ENCODE results near the gene SH2B2. TPM values are rescaled to one million over a fixed set of nuclear protein-coding genes. Genes with fewer than 3 reads are reported as not detected.

Gene SH2B2
- total RNA-seq = 10 to 100 TPM; 32.7 to 62.0 (median 43.5) TPM

DNA sequence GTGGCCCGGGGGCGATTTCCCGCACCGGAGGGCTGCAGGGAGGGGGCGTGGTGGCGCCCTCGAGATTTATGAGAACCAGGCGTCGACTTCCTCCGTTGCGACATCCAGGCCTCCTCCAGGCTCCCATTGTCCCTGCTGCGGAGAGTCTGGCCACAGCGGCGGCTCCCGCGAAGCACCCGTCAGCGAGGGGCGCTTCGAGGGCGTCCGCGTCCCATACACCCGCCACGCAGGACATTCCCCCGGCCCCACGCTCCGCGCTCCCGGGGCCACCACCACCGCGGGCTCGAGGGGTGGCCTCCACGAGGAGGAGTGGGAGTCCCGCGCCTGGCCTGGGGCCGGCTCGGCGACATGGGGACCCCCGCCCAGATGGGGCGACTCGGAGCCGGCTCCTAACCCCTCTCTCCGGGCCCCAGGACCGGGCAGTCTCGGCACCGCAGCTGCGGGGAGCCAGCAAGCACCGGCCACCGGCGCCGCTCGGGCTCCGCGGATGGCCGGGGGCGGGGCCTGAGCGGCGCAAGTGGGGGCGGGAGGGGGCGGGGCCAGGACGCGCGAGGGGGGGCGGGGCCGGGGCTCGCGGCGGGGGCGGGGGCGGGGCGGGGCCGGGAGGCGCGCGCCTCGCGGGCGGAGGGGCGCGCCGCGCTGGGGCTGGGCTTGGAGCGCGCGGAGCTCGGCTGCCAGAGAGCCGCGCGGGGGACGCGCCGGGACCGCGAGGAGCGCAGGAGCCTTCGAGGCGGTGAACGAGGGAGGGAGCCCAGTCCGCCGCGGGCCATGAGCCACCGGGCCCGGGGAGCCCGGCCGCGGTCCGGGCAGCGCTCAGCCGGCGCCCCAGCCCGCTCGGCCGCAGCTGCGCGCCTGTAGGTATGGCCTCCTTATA is at the start of gene SH2B2:
Gene SH2B2 (plus strand): TSS at position 632 of the 874 bp plus-strand sequence. CDS start 13,683 bp downstream, outside the sequence.
- Histone ChIP-seq H3K4me1 (peaks cover 27 to 30% of the 10 kb centered on the region in 2 donors), H3K27me3 (no peaks in the 10 kb centered on the region), H3K36me3 (no peaks in the 10 kb centered on the region), H3K27ac (peak within 1 kb of the TSS; percentile 83 to 94 (median 90)), H3K9me3 (no peaks in the 10 kb centered on the region), H3K4me3 (peak within 1 kb of the TSS; percentile 88 to 98 (median 90))
- ATAC-seq = peak; percentile 64 to 73
- in situ Hi-C loops (cut with MboI; ENCODE audit: low sequenced_read_pairs in 4 of 4) = no loop called here
- intact Hi-C loops (cut with DNase I; ENCODE audit: low total_unique reads) = loop anchor here (1.0 to 2.0 kb wide), 2 partner anchors 20 to 77 kb away; no protein-coding TSS in a partner anchor
- TF ChIP-seq POLR2A (IDR thresholded peaks at IDR 0.05) = peak; percentile 68 to 85
- TF ChIP-seq, protein P1, sequence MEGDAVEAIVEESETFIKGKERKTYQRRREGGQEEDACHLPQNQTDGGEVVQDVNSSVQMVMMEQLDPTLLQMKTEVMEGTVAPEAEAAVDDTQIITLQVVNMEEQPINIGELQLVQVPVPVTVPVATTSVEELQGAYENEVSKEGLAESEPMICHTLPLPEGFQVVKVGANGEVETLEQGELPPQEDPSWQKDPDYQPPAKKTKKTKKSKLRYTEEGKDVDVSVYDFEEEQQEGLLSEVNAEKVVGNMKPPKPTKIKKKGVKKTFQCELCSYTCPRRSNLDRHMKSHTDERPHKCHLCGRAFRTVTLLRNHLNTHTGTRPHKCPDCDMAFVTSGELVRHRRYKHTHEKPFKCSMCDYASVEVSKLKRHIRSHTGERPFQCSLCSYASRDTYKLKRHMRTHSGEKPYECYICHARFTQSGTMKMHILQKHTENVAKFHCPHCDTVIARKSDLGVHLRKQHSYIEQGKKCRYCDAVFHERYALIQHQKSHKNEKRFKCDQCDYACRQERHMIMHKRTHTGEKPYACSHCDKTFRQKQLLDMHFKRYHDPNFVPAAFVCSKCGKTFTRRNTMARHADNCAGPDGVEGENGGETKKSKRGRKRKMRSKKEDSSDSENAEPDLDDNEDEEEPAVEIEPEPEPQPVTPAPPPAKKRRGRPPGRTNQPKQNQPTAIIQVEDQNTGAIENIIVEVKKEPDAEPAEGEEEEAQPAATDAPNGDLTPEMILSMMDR (IDR thresholded peaks at IDR 0.05 in 4 of 5, conservative IDR thresholded peaks at IDR 0.05 in 1 of 5) = peak in 1 of 5 experiments; percentile 18
- peak; percentile 48 to 71 for DNase-seq

DNA sequence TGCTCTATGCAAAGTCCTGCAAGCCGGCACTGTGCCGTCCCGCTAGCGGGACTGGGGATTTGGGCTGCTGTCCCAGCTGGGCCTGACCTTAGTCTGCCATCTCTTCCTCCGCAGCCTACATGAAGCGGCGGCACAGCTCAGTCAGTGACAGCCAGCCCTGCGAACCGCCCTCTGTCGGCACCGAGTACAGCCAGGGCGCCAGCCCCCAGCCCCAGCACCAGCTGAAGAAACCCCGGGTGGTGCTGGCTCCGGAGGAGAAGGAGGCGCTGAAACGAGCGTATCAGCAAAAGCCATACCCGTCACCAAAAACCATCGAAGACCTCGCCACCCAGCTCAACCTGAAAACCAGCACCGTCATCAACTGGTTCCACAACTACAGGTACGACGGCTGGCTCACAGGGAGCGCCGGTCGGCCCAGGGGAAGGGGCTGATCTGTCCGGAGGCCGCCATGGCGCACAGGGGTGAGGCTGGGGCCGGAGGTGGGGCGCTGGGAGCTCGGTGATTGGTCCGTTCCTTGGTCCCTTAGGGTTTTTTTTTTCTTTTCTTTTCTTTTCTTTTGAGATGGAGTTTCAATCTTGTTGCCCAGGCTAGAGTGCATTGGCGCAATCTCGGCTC is 47.4 kb upstream of the SH2B2 start:
- H3K27me3 ChIP-seq = no peaks in the 10 kb centered on the region

DNA sequence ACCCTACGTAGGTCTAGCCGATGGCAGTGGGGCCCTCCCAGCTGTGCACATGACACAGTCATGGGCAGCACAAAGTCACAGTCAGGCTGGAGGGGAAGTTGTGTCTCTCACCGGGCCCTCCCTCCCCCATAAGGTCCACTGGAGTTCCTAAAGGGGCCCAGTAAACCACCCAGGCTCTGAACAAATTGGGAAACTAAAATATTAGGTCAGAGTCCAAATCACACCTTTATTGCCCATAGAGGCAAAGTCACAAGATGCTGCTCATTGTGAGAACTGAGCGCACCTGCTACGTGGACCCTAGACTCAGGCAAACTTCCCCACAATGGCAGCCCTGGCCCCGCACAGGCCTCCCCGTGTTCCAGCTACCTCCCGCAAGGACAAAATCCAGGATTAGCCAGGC is 45.2 kb upstream of the SH2B2 start:
- intact Hi-C loops (cut with DNase I; ENCODE audit: low total_unique reads) (no loop called here), in situ Hi-C loops (cut with MboI; ENCODE audit: low sequenced_read_pairs in 4 of 4) (loop anchor here (25.0 kb wide), 3 partner anchors 404 to 554 kb away; partner anchors contain the start of gene CUX1 (in 2 of the 4))
- DNase-seq (no peak), ATAC-seq (no peak)
- Histone ChIP-seq H3K27ac (no peak overlapping the region), H3K4me1 (peaks cover 0 to 2% of the 10 kb centered on the region in 2 donors), H3K4me3 (no peak overlapping the region), H3K9me3 (no peaks in the 10 kb centered on the region), H3K36me3 (peaks cover 0 to 21% of the 10 kb centered on the region in 2 donors), H3K27me3 (no peaks in the 10 kb centered on the region)
- TF ChIP-seq POLR2A (IDR thresholded peaks at IDR 0.05) = no peak
- TF ChIP-seq, protein P1 (IDR thresholded peaks at IDR 0.05 in 4 of 5, conservative IDR thresholded peaks at IDR 0.05 in 1 of 5) = no peak

More for the DNA sequence above, 47.4 kb upstream of the SH2B2 start:
- DNase-seq (no peak), ATAC-seq (no peak)
- peaks cover 0 to 3% of the 10 kb centered on the region in 2 donors for H3K4me1 ChIP-seq
- in situ Hi-C loops (cut with MboI; ENCODE audit: low sequenced_read_pairs in 4 of 4) (loop anchor here (25.0 kb wide), 3 partner anchors 402 to 552 kb away; partner anchors contain the start of gene CUX1 (in 2 of the 4)), intact Hi-C loops (cut with DNase I; ENCODE audit: low total_unique reads) (loop anchor here (10.0 kb wide), 3 partner anchors 125 to 635 kb away; no protein-coding TSS in a partner anchor)
- H3K4me3 ChIP-seq = no peak overlapping the region
- no peak overlapping the region for H3K27ac ChIP-seq
- no peaks in the 10 kb centered on the region for H3K9me3 ChIP-seq
- no peak for TF ChIP-seq POLR2A (IDR thresholded peaks at IDR 0.05)
- TF ChIP-seq, protein P1 (IDR thresholded peaks at IDR 0.05 in 4 of 5, conservative IDR thresholded peaks at IDR 0.05 in 1 of 5) = no peak
- H3K36me3 ChIP-seq = peaks cover 0 to 25% of the 10 kb centered on the region in 2 donors

DNA sequence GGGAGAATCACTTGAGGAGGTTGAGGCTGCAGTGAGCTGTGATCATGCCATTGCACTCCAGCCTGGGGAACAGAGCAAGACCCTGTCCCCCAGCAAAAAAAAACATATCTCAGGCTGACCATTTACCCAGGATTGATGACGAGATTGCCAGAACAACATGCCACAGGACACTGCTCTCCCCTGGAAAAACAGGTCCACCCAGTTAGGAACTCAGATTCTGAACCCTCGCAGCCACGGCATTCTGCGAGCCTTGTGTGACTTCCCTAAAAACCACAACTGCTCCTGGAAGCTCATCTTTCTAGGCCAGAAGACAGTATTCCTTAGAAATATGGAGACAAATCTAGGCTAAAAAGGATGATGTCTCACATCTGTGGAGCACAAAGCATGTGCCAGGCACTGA is 42.1 kb upstream of the SH2B2 start:
- TF ChIP-seq, protein P1 (IDR thresholded peaks at IDR 0.05 in 4 of 5, conservative IDR thresholded peaks at IDR 0.05 in 1 of 5) = no peak
- no peak for TF ChIP-seq POLR2A (IDR thresholded peaks at IDR 0.05)
- no peak overlapping the region for H3K4me3 ChIP-seq
- ATAC-seq (no peak), DNase-seq (no peak)
- in situ Hi-C loops (cut with MboI; ENCODE audit: low sequenced_read_pairs in 4 of 4) (loop anchor here (25.0 kb wide), 3 partner anchors 407 to 557 kb away; partner anchors contain the start of gene CUX1 (in 2 of the 4)), intact Hi-C loops (cut with DNase I; ENCODE audit: low total_unique reads) (no loop called here)
- H3K27me3 ChIP-seq = no peaks in the 10 kb centered on the region
- no peaks in the 10 kb centered on the region for H3K9me3 ChIP-seq
- H3K27ac ChIP-seq = no peak overlapping the region
- peaks cover 0 to 23% of the 10 kb centered on the region in 2 donors for H3K36me3 ChIP-seq
- H3K4me1 ChIP-seq = no peaks in the 10 kb centered on the region

Data from gastrocnemius medialis (tissue), 4 donors.